ENCODE measurements around the gene TCHP.

TCHP gene

GRCh38 chr12:109940339-109940923, 40.4 kb downstream of the TCHP start:
- Histone ChIP-seq H3K27me3 (ENCODE audit: insufficient read depth, low read length, poor library complexity) (no peaks in the 10 kb centered on the region), H4K20me1 (ENCODE audit: insufficient read depth, low read length) (no peaks in the 10 kb centered on the region), H3K9ac (ENCODE audit: low read depth, low read length) (no peak overlapping the region), H3K4me3 (ENCODE audit: low read depth in 1 of 2, low read length in 2 of 2) (no peak overlapping the region), H3K4me1 (ENCODE audit: insufficient read depth, low read length) (no peaks in the 10 kb centered on the region), H3K36me3 (ENCODE audit: insufficient read depth, low read length) (peaks cover 48% of the 10 kb centered on the region), H3K27ac (ENCODE audit: low read length) (no peak overlapping the region), H3K9me3 (ENCODE audit: insufficient read depth, low read length, severe bottlenecking) (no peaks in the 10 kb centered on the region), H3K4me2 (ENCODE audit: insufficient read depth, low read length) (no peak overlapping the region), H2AFZ (ENCODE audit: low read depth, low read length) (no peak overlapping the region), H3K79me2 (ENCODE audit: insufficient read depth, low read length) (no peaks in the 10 kb centered on the region)
- ATAC-seq (ENCODE audit: insufficient read depth, low read depth) (no peak), DNase-seq (no peak)
- TF ChIP-seq EZH2 (IDR thresholded peaks at IDR 0.05; ENCODE audit: borderline replicate concordance, low read depth, low read length, severe bottlenecking) = no peak
- TF ChIP-seq, protein P1, sequence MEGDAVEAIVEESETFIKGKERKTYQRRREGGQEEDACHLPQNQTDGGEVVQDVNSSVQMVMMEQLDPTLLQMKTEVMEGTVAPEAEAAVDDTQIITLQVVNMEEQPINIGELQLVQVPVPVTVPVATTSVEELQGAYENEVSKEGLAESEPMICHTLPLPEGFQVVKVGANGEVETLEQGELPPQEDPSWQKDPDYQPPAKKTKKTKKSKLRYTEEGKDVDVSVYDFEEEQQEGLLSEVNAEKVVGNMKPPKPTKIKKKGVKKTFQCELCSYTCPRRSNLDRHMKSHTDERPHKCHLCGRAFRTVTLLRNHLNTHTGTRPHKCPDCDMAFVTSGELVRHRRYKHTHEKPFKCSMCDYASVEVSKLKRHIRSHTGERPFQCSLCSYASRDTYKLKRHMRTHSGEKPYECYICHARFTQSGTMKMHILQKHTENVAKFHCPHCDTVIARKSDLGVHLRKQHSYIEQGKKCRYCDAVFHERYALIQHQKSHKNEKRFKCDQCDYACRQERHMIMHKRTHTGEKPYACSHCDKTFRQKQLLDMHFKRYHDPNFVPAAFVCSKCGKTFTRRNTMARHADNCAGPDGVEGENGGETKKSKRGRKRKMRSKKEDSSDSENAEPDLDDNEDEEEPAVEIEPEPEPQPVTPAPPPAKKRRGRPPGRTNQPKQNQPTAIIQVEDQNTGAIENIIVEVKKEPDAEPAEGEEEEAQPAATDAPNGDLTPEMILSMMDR (IDR thresholded peaks at IDR 0.05; ENCODE audit: borderline replicate concordance, extremely low read depth, low read length, poor library complexity, severe bottlenecking) = no peak

- ATAC-seq (ENCODE audit: insufficient read depth, low read depth) (no peak), DNase-seq (no peak)
- no peak overlapping the region for H3K27ac ChIP-seq (ENCODE audit: low read length)
Observed at GRCh38 chr12:109943811-109944210, 43.7 kb downstream of the TCHP start.

GRCh38 chr12:109944561-109945359, 44.7 kb downstream of the TCHP start:
- Histone ChIP-seq H3K27me3 (ENCODE audit: insufficient read depth, low read length, poor library complexity) (no peaks in the 10 kb centered on the region), H3K4me3 (ENCODE audit: low read depth in 1 of 2, low read length in 2 of 2) (no peak overlapping the region), H2AFZ (ENCODE audit: low read depth, low read length) (no peak overlapping the region), H3K9me3 (ENCODE audit: insufficient read depth, low read length, severe bottlenecking) (no peaks in the 10 kb centered on the region), H3K36me3 (ENCODE audit: insufficient read depth, low read length) (peaks cover 47% of the 10 kb centered on the region), H3K9ac (ENCODE audit: low read depth, low read length) (no peak overlapping the region), H3K79me2 (ENCODE audit: insufficient read depth, low read length) (no peaks in the 10 kb centered on the region), H3K4me1 (ENCODE audit: insufficient read depth, low read length) (no peaks in the 10 kb centered on the region), H3K4me2 (ENCODE audit: insufficient read depth, low read length) (no peak overlapping the region), H4K20me1 (ENCODE audit: insufficient read depth, low read length) (no peaks in the 10 kb centered on the region), H3K27ac (ENCODE audit: low read length) (no peak overlapping the region)
- TF ChIP-seq EZH2 (IDR thresholded peaks at IDR 0.05; ENCODE audit: borderline replicate concordance, low read depth, low read length, severe bottlenecking) = no peak
- TF ChIP-seq, protein P1 (IDR thresholded peaks at IDR 0.05; ENCODE audit: borderline replicate concordance, extremely low read depth, low read length, poor library complexity, severe bottlenecking) = no peak
- DNase-seq = no peak
- ATAC-seq (ENCODE audit: insufficient read depth, low read depth) = no peak

More at GRCh38 chr12:109943811-109944210, 43.7 kb downstream of the TCHP start:
- Histone ChIP-seq H3K36me3 (ENCODE audit: insufficient read depth, low read length) (peaks cover 45% of the 10 kb centered on the region), H3K9ac (ENCODE audit: low read depth, low read length) (no peak overlapping the region), H3K9me3 (ENCODE audit: insufficient read depth, low read length, severe bottlenecking) (no peaks in the 10 kb centered on the region), H4K20me1 (ENCODE audit: insufficient read depth, low read length) (no peaks in the 10 kb centered on the region), H3K4me2 (ENCODE audit: insufficient read depth, low read length) (no peak overlapping the region), H3K27me3 (ENCODE audit: insufficient read depth, low read length, poor library complexity) (no peaks in the 10 kb centered on the region), H2AFZ (ENCODE audit: low read depth, low read length) (no peak overlapping the region), H3K4me1 (ENCODE audit: insufficient read depth, low read length) (no peaks in the 10 kb centered on the region), H3K79me2 (ENCODE audit: insufficient read depth, low read length) (no peaks in the 10 kb centered on the region), H3K4me3 (ENCODE audit: low read depth in 1 of 2, low read length in 2 of 2) (no peak overlapping the region)
- no peak for TF ChIP-seq EZH2 (IDR thresholded peaks at IDR 0.05; ENCODE audit: borderline replicate concordance, low read depth, low read length, severe bottlenecking)
- TF ChIP-seq, protein P1 (IDR thresholded peaks at IDR 0.05; ENCODE audit: borderline replicate concordance, extremely low read depth, low read length, poor library complexity, severe bottlenecking) = no peak
